HEK293 (cell line): ENCODE measurements around the gene MAGI2.

Experiments used
- CTCF ChIA-PET: fragments of 350-600 bp; formaldehyde crosslinking; extraction: SDS; loops from one replicate; lab custom pipeline; 2021; ENCODE audit warnings: antibody characterized with exemption; lab: Yijun Ruan, JAX
- POLR2A ChIA-PET: fragments of 300-600 bp; formaldehyde crosslinking; extraction: SDS; loops from one replicate; lab custom pipeline; 2020; ENCODE audit warnings: antibody characterized with exemption, inconsistent platforms; lab: Yijun Ruan, JAX
- H3K27ac ChIP-seq: fragments of 200-500 bp; sonication (Bioruptor generic); 2 replicates; pipeline ENCODE4 v1.5.1; 2014; ENCODE audit warnings: low read depth, low read length, control low read depth, inconsistent platforms; ENCODE audit errors: extremely low read depth
- H3K36me3 ChIP-seq, 2 experiments: fragments of 200-500 bp in 1 of 2; sonication (Bioruptor generic) in 1 of 2; 1 replicate in 1 of 2; 2 replicates in 1 of 2; pipeline ENCODE4 v1.5.1; 2014 to 2017; ENCODE audit warnings: inconsistent platforms in 2 of 2, low read length in 2 of 2; ENCODE audit not compliant: control insufficient read depth in 2 of 2, insufficient read depth in 1 of 2
- H3K4me1 ChIP-seq: fragments of 200-500 bp; sonication (Bioruptor generic); 2 replicates; pipeline ENCODE4 v1.5.1; 2014; ENCODE audit warnings: mild to moderate bottlenecking, low read length, inconsistent platforms; ENCODE audit not compliant: control insufficient read depth, insufficient read depth
- H3K4me3 ChIP-seq: 2 replicates; pipeline ENCODE4 v1.5.1; 2011; ENCODE audit warnings: low read depth, mild to moderate bottlenecking, control low read depth, low read length, moderate library complexity
- H3K9me3 ChIP-seq: fragments of 200-500 bp; sonication (Bioruptor generic); 2 replicates; pipeline ENCODE4 v1.5.1; 2014; ENCODE audit warnings: low read depth, low read length, inconsistent platforms; ENCODE audit not compliant: control insufficient read depth, insufficient read depth
- GLI2 ChIP-seq: fragments of 450-650 bp; formaldehyde crosslinking; IDR thresholded peaks from 2 replicates; pipeline ENCODE4; 2017; ENCODE audit warnings: missing biosample characterization, missing genetic modification characterization, low read depth, borderline replicate concordance
- HOXA7 ChIP-seq: sonication (generic); formaldehyde crosslinking; IDR thresholded peaks from 2 replicates; pipeline ENCODE4 v1.8.1; 2022; ENCODE audit warnings: missing genetic modification reagents, borderline replicate concordance
- HOXD13 ChIP-seq: sonication (generic); formaldehyde crosslinking; IDR thresholded peaks from 2 replicates; pipeline ENCODE4 v1.8.0; 2022; ENCODE audit warnings: missing genetic modification reagents, borderline replicate concordance
- KLF10 ChIP-seq: fragments of 450-650 bp; IDR thresholded peaks from 2 replicates; pipeline ENCODE4 v1.5.1; 2018; ENCODE audit warnings: missing biosample characterization, mild to moderate bottlenecking, missing genetic modification characterization
- KLF16 ChIP-seq: fragments of 450-650 bp; formaldehyde crosslinking; IDR thresholded peaks from 2 replicates; pipeline ENCODE4 v1.5.1; 2017; ENCODE audit warnings: missing biosample characterization, missing genetic modification characterization
- OSR2 ChIP-seq: fragments of 450-650 bp; formaldehyde crosslinking; IDR thresholded peaks from 2 replicates; pipeline ENCODE4 v1.5.1; 2016; ENCODE audit warnings: missing biosample characterization, missing genetic modification characterization
- YY1 ChIP-seq: fragments of 450-650 bp; formaldehyde crosslinking; IDR thresholded peaks from 2 replicates; pipeline ENCODE4 v1.5.1; 2018; ENCODE audit warnings: missing biosample characterization, missing genetic modification characterization
- YY2 ChIP-seq: fragments of 450-650 bp; formaldehyde crosslinking; IDR thresholded peaks from 2 replicates; pipeline ENCODE4 v1.5.1; 2016; ENCODE audit warnings: missing biosample characterization, missing genetic modification characterization
- ZFP69B ChIP-seq: fragments of 450-650 bp; formaldehyde crosslinking; IDR thresholded peaks from 2 replicates; pipeline ENCODE4 v1.5.1; 2016; ENCODE audit warnings: missing biosample characterization, missing genetic modification characterization
- ZNF133 ChIP-seq: fragments of 450-650 bp; formaldehyde crosslinking; IDR thresholded peaks from 2 replicates; pipeline ENCODE4 v1.5.1; 2016; ENCODE audit warnings: missing biosample characterization, missing genetic modification characterization
- ZNF175 ChIP-seq: fragments of 450-650 bp; formaldehyde crosslinking; IDR thresholded peaks from 2 replicates; pipeline ENCODE4 v1.5.1; 2016; ENCODE audit warnings: missing biosample characterization, missing genetic modification characterization
- ZNF223 ChIP-seq: fragments of 450-650 bp; formaldehyde crosslinking; IDR thresholded peaks from 2 replicates; pipeline ENCODE4 v1.5.1; 2016; ENCODE audit warnings: missing biosample characterization, missing genetic modification characterization
- ZNF302 ChIP-seq: fragments of 450-650 bp; formaldehyde crosslinking; IDR thresholded peaks from 2 replicates; pipeline ENCODE4 v1.5.1; 2016; ENCODE audit warnings: missing biosample characterization, missing genetic modification characterization, low read depth
- ZNF366 ChIP-seq: fragments of 450-650 bp; formaldehyde crosslinking; conservative IDR thresholded peaks from 2 replicates; pipeline ENCODE4 v1.5.1; 2016; ENCODE audit warnings: missing biosample characterization, missing genetic modification characterization
- ZNF416 ChIP-seq: fragments of 450-650 bp; formaldehyde crosslinking; IDR thresholded peaks from 2 replicates; pipeline ENCODE4 v1.5.1; 2016; ENCODE audit warnings: missing biosample characterization, missing genetic modification characterization
- ZNF510 ChIP-seq: fragments of 450-650 bp; formaldehyde crosslinking; IDR thresholded peaks from 2 replicates; pipeline ENCODE4 v1.5.1; 2018; ENCODE audit warnings: mild to moderate bottlenecking, missing genetic modification characterization, missing biosample characterization; ENCODE audit not compliant: insufficient replicate concordance
- ZNF521 ChIP-seq: fragments of 450-650 bp; formaldehyde crosslinking; IDR thresholded peaks from 2 replicates; pipeline ENCODE4 v1.5.1; 2017; ENCODE audit warnings: missing biosample characterization, mild to moderate bottlenecking, missing genetic modification characterization
- ZNF558 ChIP-seq: fragments of 450-650 bp; formaldehyde crosslinking; IDR thresholded peaks from 2 replicates; pipeline ENCODE4 v1.5.1; 2016; ENCODE audit warnings: missing biosample characterization, missing genetic modification characterization
- ZNF624 ChIP-seq: fragments of 450-650 bp; formaldehyde crosslinking; IDR thresholded peaks from 2 replicates; pipeline ENCODE4 v1.5.1; 2017; ENCODE audit warnings: missing biosample characterization, missing genetic modification characterization
- ZNF626 ChIP-seq: fragments of 450-650 bp; sonication (Bioruptor Pico); formaldehyde crosslinking; IDR thresholded peaks from 2 replicates; pipeline ENCODE4 v1.5.1; 2018; ENCODE audit warnings: missing biosample characterization, missing genetic modification characterization, inconsistent platforms
- ZNF654 ChIP-seq: fragments of 450-650 bp; formaldehyde crosslinking; IDR thresholded peaks from 2 replicates; pipeline ENCODE4 v1.5.1; 2016; ENCODE audit warnings: low read depth, missing biosample characterization, missing genetic modification characterization
- ZNF785 ChIP-seq: fragments of 450-650 bp; formaldehyde crosslinking; IDR thresholded peaks from 2 replicates; pipeline ENCODE4 v1.5.1; 2016; ENCODE audit warnings: missing biosample characterization, missing genetic modification characterization
- ZNF830 ChIP-seq: fragments of 450-650 bp; IDR thresholded peaks from 2 replicates; pipeline ENCODE4 v1.5.0; 2018; ENCODE audit warnings: missing biosample characterization, missing genetic modification characterization, low read depth, mild to moderate bottlenecking, moderate library complexity
- ZNF843 ChIP-seq: fragments of 450-650 bp; formaldehyde crosslinking; IDR thresholded peaks from 2 replicates; pipeline ENCODE4 v1.5.1; 2016; ENCODE audit warnings: missing biosample characterization, missing genetic modification characterization
- ZSCAN16 ChIP-seq: fragments of 450-650 bp; formaldehyde crosslinking; IDR thresholded peaks from 2 replicates; pipeline ENCODE4 v1.5.1; 2016; ENCODE audit warnings: missing biosample characterization, missing genetic modification characterization
- TF ChIP-seq, protein P1 (sequence below): fragments of 450-650 bp; formaldehyde crosslinking; IDR thresholded peaks from 2 replicates; pipeline ENCODE4 v1.5.1; 2017; ENCODE audit warnings: missing biosample characterization, missing genetic modification characterization
- TF ChIP-seq, protein P2 (sequence below): fragments of 450-650 bp; formaldehyde crosslinking; IDR thresholded peaks from 2 replicates; pipeline ENCODE4 v1.5.1; 2017; ENCODE audit warnings: missing biosample characterization, missing genetic modification characterization
- TF ChIP-seq, protein P3 (sequence below): fragments of 450-650 bp; formaldehyde crosslinking; IDR thresholded peaks from 2 replicates; pipeline ENCODE4 v1.5.1; 2016; ENCODE audit warnings: missing biosample characterization, missing genetic modification characterization, low read depth
- TF ChIP-seq, protein P4 (sequence below): fragments of 450-650 bp; formaldehyde crosslinking; IDR thresholded peaks from 2 replicates; pipeline ENCODE4 v1.5.1; 2016; ENCODE audit warnings: missing biosample characterization, missing genetic modification characterization

The MAGI2 gene

DNA sequence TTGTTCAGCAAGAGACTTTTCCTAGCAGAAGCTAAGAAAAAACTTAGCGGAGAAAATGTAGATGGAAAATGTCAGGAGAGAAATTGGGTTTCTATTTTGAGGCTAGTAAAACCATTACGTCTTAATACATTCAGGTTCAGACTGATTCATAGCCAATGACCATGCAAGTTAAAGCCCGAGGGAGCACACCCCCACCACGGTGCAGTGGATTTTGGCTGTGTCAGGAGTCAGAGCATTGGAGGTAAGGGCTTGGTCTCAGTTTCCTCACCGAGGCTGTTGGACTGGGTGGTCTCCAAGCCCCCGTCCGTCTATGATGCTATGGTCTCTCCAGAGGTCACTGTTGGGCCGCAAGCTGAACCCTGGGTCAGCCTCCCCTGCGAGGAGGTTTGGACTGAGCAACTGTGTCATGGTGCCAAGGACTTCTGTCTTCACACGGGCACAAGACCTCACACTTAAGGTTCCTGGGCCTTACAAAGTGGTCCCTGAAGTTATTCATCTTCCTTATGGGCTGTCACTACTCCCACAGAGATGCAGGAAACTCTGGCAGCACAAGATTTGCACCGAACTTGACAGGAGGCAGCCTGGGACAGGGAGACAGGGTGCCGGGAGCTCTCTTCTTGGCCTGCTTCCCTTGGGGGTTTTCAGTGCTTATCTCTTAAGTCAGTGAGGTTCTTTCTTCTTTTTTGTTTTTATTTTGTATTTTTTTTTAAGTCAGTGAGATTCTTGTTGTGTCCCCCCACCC lies 1468.1 kb downstream of the MAGI2 start:
- TF ChIP-seq ZNF830 (no peak), KLF10 (tag by site-specific recombination) (no peak), ZNF416 (no peak), ZNF175 (tag by site-specific recombination) (no peak), ZNF223 (tag by site-specific recombination) (no peak), HOXD13 (CRISPR knock-in tag) (no peak), ZNF558 (tag by site-specific recombination) (no peak), HOXA7 (no peak), ZNF654 (tag by site-specific recombination) (no peak), KLF16 (tag by site-specific recombination) (no peak), ZFP69B (tag by site-specific recombination) (no peak), ZNF521 (tag by site-specific recombination) (no peak)
- TF ChIP-seq, protein P1, sequence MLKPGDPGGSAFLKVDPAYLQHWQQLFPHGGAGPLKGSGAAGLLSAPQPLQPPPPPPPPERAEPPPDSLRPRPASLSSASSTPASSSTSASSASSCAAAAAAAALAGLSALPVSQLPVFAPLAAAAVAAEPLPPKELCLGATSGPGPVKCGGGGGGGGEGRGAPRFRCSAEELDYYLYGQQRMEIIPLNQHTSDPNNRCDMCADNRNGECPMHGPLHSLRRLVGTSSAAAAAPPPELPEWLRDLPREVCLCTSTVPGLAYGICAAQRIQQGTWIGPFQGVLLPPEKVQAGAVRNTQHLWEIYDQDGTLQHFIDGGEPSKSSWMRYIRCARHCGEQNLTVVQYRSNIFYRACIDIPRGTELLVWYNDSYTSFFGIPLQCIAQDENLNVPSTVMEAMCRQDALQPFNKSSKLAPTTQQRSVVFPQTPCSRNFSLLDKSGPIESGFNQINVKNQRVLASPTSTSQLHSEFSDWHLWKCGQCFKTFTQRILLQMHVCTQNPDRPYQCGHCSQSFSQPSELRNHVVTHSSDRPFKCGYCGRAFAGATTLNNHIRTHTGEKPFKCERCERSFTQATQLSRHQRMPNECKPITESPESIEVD (tag by site-specific recombination) = no peak
- TF ChIP-seq, protein P2, sequence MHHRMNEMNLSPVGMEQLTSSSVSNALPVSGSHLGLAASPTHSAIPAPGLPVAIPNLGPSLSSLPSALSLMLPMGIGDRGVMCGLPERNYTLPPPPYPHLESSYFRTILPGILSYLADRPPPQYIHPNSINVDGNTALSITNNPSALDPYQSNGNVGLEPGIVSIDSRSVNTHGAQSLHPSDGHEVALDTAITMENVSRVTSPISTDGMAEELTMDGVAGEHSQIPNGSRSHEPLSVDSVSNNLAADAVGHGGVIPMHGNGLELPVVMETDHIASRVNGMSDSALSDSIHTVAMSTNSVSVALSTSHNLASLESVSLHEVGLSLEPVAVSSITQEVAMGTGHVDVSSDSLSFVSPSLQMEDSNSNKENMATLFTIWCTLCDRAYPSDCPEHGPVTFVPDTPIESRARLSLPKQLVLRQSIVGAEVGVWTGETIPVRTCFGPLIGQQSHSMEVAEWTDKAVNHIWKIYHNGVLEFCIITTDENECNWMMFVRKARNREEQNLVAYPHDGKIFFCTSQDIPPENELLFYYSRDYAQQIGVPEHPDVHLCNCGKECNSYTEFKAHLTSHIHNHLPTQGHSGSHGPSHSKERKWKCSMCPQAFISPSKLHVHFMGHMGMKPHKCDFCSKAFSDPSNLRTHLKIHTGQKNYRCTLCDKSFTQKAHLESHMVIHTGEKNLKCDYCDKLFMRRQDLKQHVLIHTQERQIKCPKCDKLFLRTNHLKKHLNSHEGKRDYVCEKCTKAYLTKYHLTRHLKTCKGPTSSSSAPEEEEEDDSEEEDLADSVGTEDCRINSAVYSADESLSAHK (tag by site-specific recombination) = no peak
- TF ChIP-seq, protein P3, sequence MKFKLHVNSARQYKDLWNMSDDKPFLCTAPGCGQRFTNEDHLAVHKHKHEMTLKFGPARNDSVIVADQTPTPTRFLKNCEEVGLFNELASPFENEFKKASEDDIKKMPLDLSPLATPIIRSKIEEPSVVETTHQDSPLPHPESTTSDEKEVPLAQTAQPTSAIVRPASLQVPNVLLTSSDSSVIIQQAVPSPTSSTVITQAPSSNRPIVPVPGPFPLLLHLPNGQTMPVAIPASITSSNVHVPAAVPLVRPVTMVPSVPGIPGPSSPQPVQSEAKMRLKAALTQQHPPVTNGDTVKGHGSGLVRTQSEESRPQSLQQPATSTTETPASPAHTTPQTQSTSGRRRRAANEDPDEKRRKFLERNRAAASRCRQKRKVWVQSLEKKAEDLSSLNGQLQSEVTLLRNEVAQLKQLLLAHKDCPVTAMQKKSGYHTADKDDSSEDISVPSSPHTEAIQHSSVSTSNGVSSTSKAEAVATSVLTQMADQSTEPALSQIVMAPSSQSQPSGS = no peak
- Histone ChIP-seq H3K27ac (no peak overlapping the region), H3K4me1 (no peaks in the 10 kb centered on the region), H3K9me3 (no peaks in the 10 kb centered on the region), H3K36me3 (no peaks in the 10 kb centered on the region), H3K4me3 (no peak overlapping the region)
- CTCF ChIA-PET = no interaction called here
- POLR2A ChIA-PET = no interaction called here

DNA sequence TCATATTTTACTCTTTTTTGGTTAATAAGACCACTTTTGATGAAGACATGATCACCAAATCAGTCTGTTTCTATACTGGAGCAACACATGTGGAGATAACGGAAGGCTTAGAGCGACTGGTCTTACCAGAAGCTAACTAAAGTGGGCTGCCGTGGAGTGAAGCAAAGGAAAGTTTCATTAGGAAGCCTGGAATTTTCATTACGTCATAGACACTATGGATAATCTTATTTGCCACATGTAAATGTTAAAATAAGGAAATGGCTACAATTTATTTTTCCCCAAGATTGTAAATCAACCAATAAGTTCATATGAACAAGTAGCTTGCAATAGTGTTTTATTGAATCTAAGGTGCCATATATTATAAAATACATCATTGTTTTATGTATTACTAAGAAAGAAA lies 1469.5 kb downstream of the MAGI2 start:
- Histone ChIP-seq H3K4me1 (no peaks in the 10 kb centered on the region), H3K9me3 (no peaks in the 10 kb centered on the region), H3K36me3 (no peaks in the 10 kb centered on the region), H3K4me3 (no peak overlapping the region), H3K27ac (no peak overlapping the region)
- POLR2A ChIA-PET = no interaction called here
- CTCF ChIA-PET = interaction anchor here (0.6 to 0.7 kb wide), 2 partner anchors 10 to 52 kb away, joined by 3 read pairs; no protein-coding TSS in a partner anchor
- TF ChIP-seq YY2 (tag by site-specific recombination) = no peak
- no peak for TF ChIP-seq ZNF302 (tag by site-specific recombination)
- TF ChIP-seq ZNF626 = no peak
- no peak for TF ChIP-seq ZSCAN16 (tag by site-specific recombination)
- TF ChIP-seq ZNF133 (tag by site-specific recombination) = no peak
- no peak for TF ChIP-seq ZNF510
- TF ChIP-seq ZNF624 (tag by site-specific recombination) = no peak
- TF ChIP-seq, protein P4, sequence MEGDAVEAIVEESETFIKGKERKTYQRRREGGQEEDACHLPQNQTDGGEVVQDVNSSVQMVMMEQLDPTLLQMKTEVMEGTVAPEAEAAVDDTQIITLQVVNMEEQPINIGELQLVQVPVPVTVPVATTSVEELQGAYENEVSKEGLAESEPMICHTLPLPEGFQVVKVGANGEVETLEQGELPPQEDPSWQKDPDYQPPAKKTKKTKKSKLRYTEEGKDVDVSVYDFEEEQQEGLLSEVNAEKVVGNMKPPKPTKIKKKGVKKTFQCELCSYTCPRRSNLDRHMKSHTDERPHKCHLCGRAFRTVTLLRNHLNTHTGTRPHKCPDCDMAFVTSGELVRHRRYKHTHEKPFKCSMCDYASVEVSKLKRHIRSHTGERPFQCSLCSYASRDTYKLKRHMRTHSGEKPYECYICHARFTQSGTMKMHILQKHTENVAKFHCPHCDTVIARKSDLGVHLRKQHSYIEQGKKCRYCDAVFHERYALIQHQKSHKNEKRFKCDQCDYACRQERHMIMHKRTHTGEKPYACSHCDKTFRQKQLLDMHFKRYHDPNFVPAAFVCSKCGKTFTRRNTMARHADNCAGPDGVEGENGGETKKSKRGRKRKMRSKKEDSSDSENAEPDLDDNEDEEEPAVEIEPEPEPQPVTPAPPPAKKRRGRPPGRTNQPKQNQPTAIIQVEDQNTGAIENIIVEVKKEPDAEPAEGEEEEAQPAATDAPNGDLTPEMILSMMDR (tag by site-specific recombination) = no peak
- no peak for TF ChIP-seq ZNF785 (tag by site-specific recombination)
- TF ChIP-seq GLI2 (tag by site-specific recombination) = no peak
- TF ChIP-seq OSR2 = no peak
- TF ChIP-seq ZNF366 = no peak
- TF ChIP-seq YY1 (tag by site-specific recombination) = no peak
- TF ChIP-seq ZNF843 (tag by site-specific recombination) = no peak
